Activated CD8-positive, alpha-beta memory T cell treated with anti-CD3 and anti-CD28 coated beads, Interleukin-2, amount 50 U/mL, for 1 hour (primary cell): ENCODE results near the gene PDE3B.
"Not testable (repeated sequence)": the region's sequence is repeated elsewhere in the genome, so short reads cannot be mapped to it uniquely, and the experiment has no call there.

Experiments
- DNase-seq: peaks from one replicate; pipeline ENCODE4 v3.0.0-alpha.2; 2020; ENCODE audit errors: extremely low read depth

PDE3B gene

GRCh38 chr11:14676068-14676467 lies 32.5 kb downstream of the PDE3B start:
- no peak for DNase-seq

GRCh38 chr11:14677146-14677545 lies 33.5 kb downstream of the PDE3B start:
- no peak for DNase-seq

- no peak for DNase-seq
Measured at GRCh38 chr11:14678350-14678749, 34.7 kb downstream of the PDE3B start.

GRCh38 chr11:14679662-14680061 lies 36.1 kb downstream of the PDE3B start:
- DNase-seq, result no peak

- not testable (repeated sequence) for DNase-seq
Measured at GRCh38 chr11:14684234-14684915, 40.8 kb downstream of the PDE3B start.

GRCh38 chr11:14687456-14687855 lies 43.9 kb downstream of the PDE3B start:
- no peak for DNase-seq

- DNase-seq, result no peak
Measured at GRCh38 chr11:14687943-14688627, 44.5 kb downstream of the PDE3B start.

GRCh38 chr11:14695656-14696055 lies 52.1 kb downstream of the PDE3B start:
- DNase-seq, result not testable (repeated sequence)

- DNase-seq, result no peak
Measured at GRCh38 chr11:14698771-14699170, 55.2 kb downstream of the PDE3B start.

- DNase-seq, result no peak
Measured at GRCh38 chr11:14700593-14700992, 57.0 kb downstream of the PDE3B start.

- no peak for DNase-seq
Measured at GRCh38 chr11:14702760-14703159, 59.2 kb downstream of the PDE3B start.

- no peak for DNase-seq
Measured at GRCh38 chr11:14703731-14704130, 60.1 kb downstream of the PDE3B start.

- no peak for DNase-seq
Measured at GRCh38 chr11:14705067-14705466, 61.5 kb downstream of the PDE3B start.

- peak; percentile 9 for DNase-seq
Measured at GRCh38 chr11:14713496-14714244, 70.1 kb downstream of the PDE3B start.

- not testable (repeated sequence) for DNase-seq
Measured at GRCh38 chr11:14715669-14716068, 72.1 kb downstream of the PDE3B start.

- no peak for DNase-seq
Measured at GRCh38 chr11:14722496-14722895, 78.9 kb downstream of the PDE3B start.

- no peak for DNase-seq
Measured at GRCh38 chr11:14725150-14725549, 81.5 kb downstream of the PDE3B start.

- no peak for DNase-seq
Measured at GRCh38 chr11:14727215-14727614, 83.6 kb downstream of the PDE3B start.

- DNase-seq, result no peak
Measured at GRCh38 chr11:14727746-14728145, 84.1 kb downstream of the PDE3B start.

GRCh38 chr11:14740539-14740938 lies 96.9 kb downstream of the PDE3B start:
- not testable (repeated sequence) for DNase-seq

- no peak for DNase-seq
Measured at GRCh38 chr11:14741195-14741594, 97.6 kb downstream of the PDE3B start.

- DNase-seq, result no peak
Measured at GRCh38 chr11:14742849-14743559, 99.4 kb downstream of the PDE3B start.
